Liver (tissue), 9 donors: Measurements from ENCODE around the gene TYW5. TPM values are rescaled to one million over a fixed set of nuclear protein-coding genes. Genes with fewer than 3 reads are reported as not detected.

Experiments
- DNase-seq: peaks from one replicate; pipeline ENCODE4 v3.0.0-alpha.2; 2017; ENCODE audit warnings: low spot score
- H3K27ac ChIP-seq, 2 donors: one replicate each; pipeline ENCODE4 v1.7.0; 2013; ENCODE audit warnings: inconsistent platforms in 2 of 2, low read length in 2 of 2, control low read depth in 1 of 2, low read depth in 1 of 2, mild to moderate bottlenecking in 1 of 2
- H3K27me3 ChIP-seq, 4 donors: one replicate each; pipeline versions ENCODE4 v1.6.1 to v1.7.0; 2013; ENCODE audit warnings: low read length in 3 of 4, inconsistent platforms in 1 of 4, mild to moderate bottlenecking in 1 of 4, moderate library complexity in 1 of 4; ENCODE audit not compliant: control insufficient read depth in 4 of 4, insufficient read depth in 4 of 4
- H3K36me3 ChIP-seq, 4 donors: one replicate each; pipeline versions ENCODE4 v1.6.1 to v1.7.0; 2013; ENCODE audit warnings: low read length in 3 of 4, mild to moderate bottlenecking in 3 of 4, low read depth in 1 of 4, moderate library complexity in 1 of 4; ENCODE audit not compliant: control insufficient read depth in 4 of 4, insufficient read depth in 3 of 4
- H3K4me1 ChIP-seq, 4 donors: one replicate each; pipeline versions ENCODE4 v1.6.1 to v1.7.0; 2013; ENCODE audit warnings: low read length in 3 of 4, mild to moderate bottlenecking in 3 of 4, moderate library complexity in 1 of 4; ENCODE audit not compliant: control insufficient read depth in 4 of 4, insufficient read depth in 4 of 4
- H3K4me3 ChIP-seq, 3 donors: one replicate each; pipeline versions ENCODE4 v1.6.1 to v1.7.0; 2013; ENCODE audit warnings: low read length in 3 of 3, control low read depth in 1 of 3, low read depth in 1 of 3, mild to moderate bottlenecking in 1 of 3
- H3K9ac ChIP-seq, 2 donors: one replicate each; pipeline ENCODE4 v1.7.0; 2013; ENCODE audit warnings: low read length in 2 of 2, mild to moderate bottlenecking in 2 of 2, moderate library complexity in 2 of 2, control low read depth in 1 of 2, low read depth in 1 of 2
- H3K9me3 ChIP-seq, 4 donors: one replicate each; pipeline versions ENCODE4 v1.6.1 to v1.7.0; 2013; ENCODE audit warnings: low read length in 3 of 4; ENCODE audit not compliant: control insufficient read depth in 4 of 4
- FOXA1 ChIP-seq: IDR thresholded peaks from 2 replicates; pipeline ENCODE4 v1.6.1; 2016; ENCODE audit warnings: antibody characterized with exemption
- FOXA2 ChIP-seq: IDR thresholded peaks from 2 replicates; pipeline ENCODE4 v1.6.1; 2016; ENCODE audit warnings: antibody characterized with exemption
- GABPA ChIP-seq, 2 donors: IDR thresholded peaks in 1 of 2; conservative IDR thresholded peaks in 1 of 2; 2 replicates each; pipeline ENCODE4 v1.6.1; 2016; ENCODE audit warnings: antibody characterized with exemption in 2 of 2, mild to moderate bottlenecking in 1 of 2, moderate library complexity in 1 of 2
- HNF4A ChIP-seq, 2 donors: conservative IDR thresholded peaks; 2 replicates each; pipeline ENCODE4 v1.6.1; 2016; ENCODE audit warnings: antibody characterized with exemption in 2 of 2, mild to moderate bottlenecking in 2 of 2
- HNF4G ChIP-seq: IDR thresholded peaks from 2 replicates; pipeline ENCODE4 v1.6.1; 2016; ENCODE audit warnings: antibody characterized with exemption
- JUND ChIP-seq, 2 donors: IDR thresholded peaks; 2 replicates each; pipeline ENCODE4 v1.6.1; 2016; ENCODE audit warnings: antibody characterized with exemption in 2 of 2
- NR2F2 ChIP-seq: IDR thresholded peaks from 2 replicates; pipeline ENCODE4 v1.6.1; 2016; ENCODE audit warnings: antibody characterized with exemption
- RAD21 ChIP-seq, 2 donors: IDR thresholded peaks; 2 replicates each; pipeline ENCODE4 v1.6.1; 2016; ENCODE audit warnings: antibody characterized with exemption in 2 of 2, mild to moderate bottlenecking in 2 of 2
- RXRA ChIP-seq, 2 donors: IDR thresholded peaks; 2 replicates each; pipeline ENCODE4 v1.6.1; 2017 to 2018; ENCODE audit warnings: antibody characterized with exemption in 2 of 2, mild to moderate bottlenecking in 1 of 2
- SP1 ChIP-seq: IDR thresholded peaks from 2 replicates; pipeline ENCODE4 v1.6.1; 2018; ENCODE audit warnings: antibody characterized with exemption, mild to moderate bottlenecking
- TAF1 ChIP-seq: conservative IDR thresholded peaks from 2 replicates; pipeline ENCODE4 v1.6.1; 2016; ENCODE audit warnings: antibody characterized with exemption, mild to moderate bottlenecking
- YY1 ChIP-seq: IDR thresholded peaks from 2 replicates; pipeline ENCODE4 v1.6.1; 2016; ENCODE audit warnings: antibody characterized with exemption, mild to moderate bottlenecking
- WGBS: extraction: QIAGEN DNeasy Blood & Tissue Kit; methylation state at CpG from one replicate; pipeline ENCODE4 v1.1.7; 2013; 5-methylcytosine and 5-hydroxymethylcytosine counted together
- polyA plus RNA-seq, 2 donors: library from polyadenylated mRNA; stranded (reverse) in 1 of 2; unstranded in 1 of 2; fragments of 200-250 nt in 1 of 2; fragments of >200 nt in 1 of 2; fragmentation: Nextera tagmentation in 1 of 2; extraction: Ambion mirVana in 1 of 2; gene quantifications; one replicate each; pipeline versions ENCODE4 v1.2.1 to v1.2.3, GENCODE V29; 2013 to 2015
- total RNA-seq, 2 donors: library from RNA; depleted of rRNA; stranded (reverse); fragments of >200 nt; gene quantifications; one replicate each; pipeline ENCODE4 v1.2.3, GENCODE V29; 2014
- TF ChIP-seq, protein P1 (sequence below): IDR thresholded peaks from 2 replicates; pipeline ENCODE4 v1.6.1; 2016; ENCODE audit warnings: antibody characterized with exemption
- TF ChIP-seq, protein P2 (sequence below): IDR thresholded peaks from 2 replicates; pipeline ENCODE4 v1.6.1; 2016; ENCODE audit warnings: antibody characterized with exemption
- TF ChIP-seq, protein P3 (sequence below): fragments of 150-350 bp; IDR thresholded peaks from 2 replicates; pipeline ENCODE4 v1.5.1; 2017; ENCODE audit warnings: improper control_type of control experiment, low read depth, low read length; ENCODE audit not compliant: missing input control
- TF ChIP-seq, protein P4 (sequence below): IDR thresholded peaks from 2 replicates; pipeline ENCODE4 v1.6.1; 2016; ENCODE audit warnings: antibody characterized with exemption
- donor health status: healthy.
- donor health status: healthy.
- donor health status: healthy.
- donor health status: healthy.
- donor health status: healthy.

TYW5 gene
- total and polyA plus RNA-seq, 4 donors = 2.0 to 6.8 (median 4.9) TPM

DNA sequence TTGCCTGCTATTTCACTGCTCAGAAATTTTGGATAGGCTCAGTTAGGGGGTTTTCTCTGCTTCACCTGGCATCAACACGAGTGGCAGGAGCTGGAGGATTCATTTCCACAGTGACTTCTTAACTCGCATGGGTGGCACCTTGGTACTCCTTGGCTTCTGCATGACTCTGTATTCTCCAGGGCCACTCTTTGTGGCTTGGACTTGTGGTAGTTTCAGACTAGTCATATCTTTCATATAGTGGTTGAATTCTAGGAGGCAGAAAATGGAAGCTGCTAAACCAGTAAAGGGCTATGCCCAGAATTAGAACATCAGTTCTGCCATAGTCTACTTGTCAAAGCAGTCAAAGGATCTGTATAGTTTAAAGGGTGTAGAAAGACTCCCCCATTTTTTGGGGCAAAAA lies 6.9 kb upstream of the TYW5 start:
- Histone ChIP-seq H3K9ac (no peak overlapping the region), H3K27ac (no peak overlapping the region), H3K4me3 (no peak overlapping the region), H3K27me3 (no peaks in the 10 kb centered on the region), H3K9me3 (no peaks in the 10 kb centered on the region), H3K36me3 (peaks cover 12 to 42% (median 34%) of the 10 kb centered on the region in 4 donors), H3K4me1 (peaks cover 2 to 12% (median 8%) of the 10 kb centered on the region in 4 donors)
- no peak for DNase-seq
- TF ChIP-seq SP1 (no peak), JUND (IDR thresholded peaks at IDR 0.05) (no peak), RXRA (IDR thresholded peaks at IDR 0.05) (no peak)
- TF ChIP-seq, protein P1, sequence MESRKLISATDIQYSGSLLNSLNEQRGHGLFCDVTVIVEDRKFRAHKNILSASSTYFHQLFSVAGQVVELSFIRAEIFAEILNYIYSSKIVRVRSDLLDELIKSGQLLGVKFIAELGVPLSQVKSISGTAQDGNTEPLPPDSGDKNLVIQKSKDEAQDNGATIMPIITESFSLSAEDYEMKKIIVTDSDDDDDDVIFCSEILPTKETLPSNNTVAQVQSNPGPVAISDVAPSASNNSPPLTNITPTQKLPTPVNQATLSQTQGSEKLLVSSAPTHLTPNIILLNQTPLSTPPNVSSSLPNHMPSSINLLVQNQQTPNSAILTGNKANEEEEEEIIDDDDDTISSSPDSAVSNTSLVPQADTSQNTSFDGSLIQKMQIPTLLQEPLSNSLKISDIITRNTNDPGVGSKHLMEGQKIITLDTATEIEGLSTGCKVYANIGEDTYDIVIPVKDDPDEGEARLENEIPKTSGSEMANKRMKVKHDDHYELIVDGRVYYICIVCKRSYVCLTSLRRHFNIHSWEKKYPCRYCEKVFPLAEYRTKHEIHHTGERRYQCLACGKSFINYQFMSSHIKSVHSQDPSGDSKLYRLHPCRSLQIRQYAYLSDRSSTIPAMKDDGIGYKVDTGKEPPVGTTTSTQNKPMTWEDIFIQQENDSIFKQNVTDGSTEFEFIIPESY = no peak
- TF ChIP-seq, protein P2, sequence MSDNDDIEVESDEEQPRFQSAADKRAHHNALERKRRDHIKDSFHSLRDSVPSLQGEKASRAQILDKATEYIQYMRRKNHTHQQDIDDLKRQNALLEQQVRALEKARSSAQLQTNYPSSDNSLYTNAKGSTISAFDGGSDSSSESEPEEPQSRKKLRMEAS = no peak
- TF ChIP-seq, protein P3, sequence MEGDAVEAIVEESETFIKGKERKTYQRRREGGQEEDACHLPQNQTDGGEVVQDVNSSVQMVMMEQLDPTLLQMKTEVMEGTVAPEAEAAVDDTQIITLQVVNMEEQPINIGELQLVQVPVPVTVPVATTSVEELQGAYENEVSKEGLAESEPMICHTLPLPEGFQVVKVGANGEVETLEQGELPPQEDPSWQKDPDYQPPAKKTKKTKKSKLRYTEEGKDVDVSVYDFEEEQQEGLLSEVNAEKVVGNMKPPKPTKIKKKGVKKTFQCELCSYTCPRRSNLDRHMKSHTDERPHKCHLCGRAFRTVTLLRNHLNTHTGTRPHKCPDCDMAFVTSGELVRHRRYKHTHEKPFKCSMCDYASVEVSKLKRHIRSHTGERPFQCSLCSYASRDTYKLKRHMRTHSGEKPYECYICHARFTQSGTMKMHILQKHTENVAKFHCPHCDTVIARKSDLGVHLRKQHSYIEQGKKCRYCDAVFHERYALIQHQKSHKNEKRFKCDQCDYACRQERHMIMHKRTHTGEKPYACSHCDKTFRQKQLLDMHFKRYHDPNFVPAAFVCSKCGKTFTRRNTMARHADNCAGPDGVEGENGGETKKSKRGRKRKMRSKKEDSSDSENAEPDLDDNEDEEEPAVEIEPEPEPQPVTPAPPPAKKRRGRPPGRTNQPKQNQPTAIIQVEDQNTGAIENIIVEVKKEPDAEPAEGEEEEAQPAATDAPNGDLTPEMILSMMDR = no peak
- TF ChIP-seq, protein P4, sequence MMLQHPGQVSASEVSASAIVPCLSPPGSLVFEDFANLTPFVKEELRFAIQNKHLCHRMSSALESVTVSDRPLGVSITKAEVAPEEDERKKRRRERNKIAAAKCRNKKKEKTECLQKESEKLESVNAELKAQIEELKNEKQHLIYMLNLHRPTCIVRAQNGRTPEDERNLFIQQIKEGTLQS = no peak
- 97% methylated on average over 2 of the region's 2 CpGs for WGBS

DNA sequence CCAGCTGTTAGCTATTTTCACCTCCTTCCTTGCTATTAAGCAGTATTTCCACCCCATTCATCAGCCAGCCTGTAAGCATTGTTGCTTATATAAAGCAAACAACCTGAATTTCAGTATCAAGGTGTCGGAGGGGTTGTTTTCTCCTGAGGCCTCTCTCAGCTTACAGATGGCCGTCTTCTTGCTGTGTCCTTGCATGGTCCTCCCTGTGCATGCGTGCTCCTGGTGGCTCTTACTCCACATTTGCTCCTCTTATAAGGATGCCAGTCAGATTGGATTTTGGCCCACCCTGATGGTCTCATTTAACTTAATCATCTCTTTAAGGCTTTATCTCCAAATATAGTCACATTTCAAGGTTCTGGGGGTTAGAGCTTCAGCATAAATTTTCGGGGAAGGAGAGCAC lies 2.7 kb upstream of the TYW5 start:
- no peak for DNase-seq
- Histone ChIP-seq H3K27me3 (no peaks in the 10 kb centered on the region), H3K9ac (no peak overlapping the region), H3K9me3 (no peaks in the 10 kb centered on the region), H3K4me1 (peaks cover 5 to 41% (median 27%) of the 10 kb centered on the region in 4 donors), H3K4me3 (no peak overlapping the region), H3K36me3 (peaks cover 12 to 30% (median 23%) of the 10 kb centered on the region in 4 donors), H3K27ac (no peak overlapping the region)
- TF ChIP-seq, protein P1 = no peak
- TF ChIP-seq TAF1 (no peak), HNF4A (conservative IDR thresholded peaks at IDR 0.05) (no peak), RXRA (IDR thresholded peaks at IDR 0.05) (no peak), GABPA (IDR thresholded peaks at IDR 0.05 in 1 of 2, conservative IDR thresholded peaks at IDR 0.05 in 1 of 2) (no peak), SP1 (no peak), HNF4G (no peak), YY1 (no peak), NR2F2 (no peak), FOXA2 (no peak), JUND (IDR thresholded peaks at IDR 0.05) (no peak), RAD21 (IDR thresholded peaks at IDR 0.05) (no peak), FOXA1 (no peak)
- TF ChIP-seq, protein P3 = no peak
- TF ChIP-seq, protein P2 = no peak
- 95% methylated on average over 4 of the region's 4 CpGs for WGBS
